HG02571 (cell line): ENCODE data around the gene CFI.

Source experiments
- ATAC-seq: cut with Tn5 transposase; IDR thresholded peaks from one replicate; pipeline ENCODE4 v1.9.1; 2021; ENCODE audit warnings: mild to moderate bottlenecking, moderate library complexity; ENCODE audit not compliant: unreplicated experiment

CFI gene

GRCh38 chr4:109801895-109802319 lies at the start of gene CFI:
Gene CFI (minus strand): TSS chr4:109801999. CDS start chr4:109801971, 28 bp downstream.
- no peak for ATAC-seq

GRCh38 chr4:109850601-109851000 lies 48.8 kb upstream of the CFI start:
- ATAC-seq = no peak

GRCh38 chr4:109848501-109848900 lies 46.7 kb upstream of the CFI start:
- no peak for ATAC-seq

GRCh38 chr4:109847896-109848442 lies 46.2 kb upstream of the CFI start, which contains the start of gene LRIT3:
Gene LRIT3 (plus strand): TSS chr4:109848107. CDS start chr4:109848202, 95 bp downstream.
- ATAC-seq = no peak

- no peak for ATAC-seq
Measured at GRCh38 chr4:109846395-109847098, 44.7 kb upstream of the CFI start.

- ATAC-seq = no peak
Measured at GRCh38 chr4:109836985-109837384, 35.2 kb upstream of the CFI start.

GRCh38 chr4:109833756-109834155 lies 32.0 kb upstream of the CFI start:
- no peak for ATAC-seq

GRCh38 chr4:109827672-109828071 lies 25.9 kb upstream of the CFI start, which contains the start of gene RRH:
Gene RRH (plus strand): TSS chr4:109827972. CDS start chr4:109828028, 56 bp downstream.
- no peak for ATAC-seq

GRCh38 chr4:109826719-109827118 lies 24.9 kb upstream of the CFI start:
- no peak for ATAC-seq

GRCh38 chr4:109821185-109821584 lies 19.4 kb upstream of the CFI start:
- no peak for ATAC-seq

- no peak for ATAC-seq
Measured at GRCh38 chr4:109820563-109820962, 18.8 kb upstream of the CFI start.

GRCh38 chr4:109818268-109818667 lies 16.5 kb upstream of the CFI start:
- no peak for ATAC-seq

- ATAC-seq = no peak
Measured at GRCh38 chr4:109816894-109817293, 15.1 kb upstream of the CFI start.

- no peak for ATAC-seq
Measured at GRCh38 chr4:109816082-109816442, 14.3 kb upstream of the CFI start.

- ATAC-seq = peak; percentile 99
Measured at GRCh38 chr4:109815151-109816081, 13.6 kb upstream of the CFI start, which contains the start of gene GAR1. Gene GAR1 (plus strand): TSS chr4:109815762. CDS start chr4:109816165, 403 bp downstream.

GRCh38 chr4:109811707-109812106 lies 9.9 kb upstream of the CFI start:
- no peak for ATAC-seq

- ATAC-seq = no peak
Measured at GRCh38 chr4:109810552-109811387, 9.0 kb upstream of the CFI start.

- ATAC-seq = no peak
Measured at GRCh38 chr4:109809655-109810054, 7.9 kb upstream of the CFI start.

- peak; percentile 74 for ATAC-seq
Measured at GRCh38 chr4:109803924-109804571, 2.2 kb upstream of the CFI start.
